GM23338 (cell line): ENCODE data around the gene GRM4.

Experiments
- CREB1 ChIP-seq: fragments of 250-450 bp; sonication (Bioruptor Pico); IDR thresholded peaks from 2 replicates; pipeline ENCODE4 v1.5.0; 2020; ENCODE audit warnings: low read depth, mild to moderate bottlenecking, moderate library complexity
- CTCF ChIP-seq, 2 experiments: fragments of 200-600 bp in 1 of 2; sonication (generic) in 1 of 2; conservative IDR thresholded peaks; 2 replicates each; pipeline versions ENCODE4 v1.5.1 to v1.6.1; 2016 to 2017; ENCODE audit warnings: antibody characterized with exemption in 2 of 2, low read depth in 2 of 2, mild to moderate bottlenecking in 2 of 2, moderate library complexity in 1 of 2
- EZH2 ChIP-seq: fragments of 200-600 bp; sonication (generic); IDR thresholded peaks from one replicate; pipeline ENCODE4 v1.8.0; 2017; ENCODE audit warnings: antibody characterized with exemption, mild to moderate bottlenecking, low read depth; ENCODE audit not compliant: unreplicated experiment
- EZH2phosphoT487 ChIP-seq: fragments of 200-600 bp; sonication (generic); IDR thresholded peaks from one replicate; pipeline ENCODE4 v1.8.1; 2018; ENCODE audit warnings: antibody characterized with exemption; ENCODE audit not compliant: unreplicated experiment
- POLR2AphosphoS5 ChIP-seq: IDR thresholded peaks from 2 replicates; pipeline ENCODE4 v1.6.1; 2016; ENCODE audit warnings: antibody characterized with exemption, low read depth
- REST ChIP-seq: IDR thresholded peaks from one replicate; pipeline ENCODE4 v1.6.1; 2018; ENCODE audit warnings: antibody characterized with exemption; ENCODE audit not compliant: unreplicated experiment
- STAT1 ChIP-seq: IDR thresholded peaks from one replicate; pipeline ENCODE4 v1.6.1; 2016; ENCODE audit warnings: antibody characterized with exemption; ENCODE audit not compliant: unreplicated experiment
- ZNF114 ChIP-seq: fragments of 250-450 bp; sonication (Bioruptor Pico); IDR thresholded peaks from 2 replicates; pipeline ENCODE4 v1.5.0; 2020; ENCODE audit warnings: mild to moderate bottlenecking, moderate library complexity
- TF ChIP-seq, protein P1 (sequence below): IDR thresholded peaks from 2 replicates; pipeline ENCODE4 v1.6.1; 2016; ENCODE audit warnings: antibody characterized with exemption
- TF ChIP-seq, protein P2 (sequence below): fragments of 250-450 bp; sonication (Bioruptor Pico); IDR thresholded peaks from 2 replicates; pipeline ENCODE4 v1.5.0; 2020; ENCODE audit warnings: mild to moderate bottlenecking, moderate library complexity

DNA sequence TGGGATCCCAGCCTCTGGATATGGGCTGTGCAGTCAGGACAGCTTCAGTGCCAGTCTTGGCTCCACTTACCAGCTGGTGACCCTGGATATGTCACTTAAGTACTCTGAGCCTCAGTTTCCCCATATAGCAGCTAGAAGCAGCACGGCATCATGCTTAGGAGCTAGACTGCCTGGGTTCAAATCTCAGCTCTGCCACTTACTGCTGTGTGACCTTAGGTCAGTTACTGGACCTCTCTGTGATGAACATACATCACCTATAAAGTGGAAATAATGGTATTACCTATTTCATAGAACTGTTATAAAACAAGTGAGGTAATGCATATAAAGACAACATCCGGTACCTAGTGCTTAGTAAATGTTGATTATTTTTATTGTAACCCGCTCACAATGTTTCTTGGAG is 83.7 kb downstream of the GRM4 start:
- TF ChIP-seq CTCF (conservative IDR thresholded peaks at IDR 0.05; ENCODE audit: low read depth in 2 of 2) (no peak), POLR2AphosphoS5 (no peak), REST (no peak), EZH2 (no peak), EZH2phosphoT487 (no peak), STAT1 (no peak), CREB1 (CRISPR knock-in tag) (no peak), ZNF114 (CRISPR knock-in tag) (no peak)
- TF ChIP-seq, protein P1, sequence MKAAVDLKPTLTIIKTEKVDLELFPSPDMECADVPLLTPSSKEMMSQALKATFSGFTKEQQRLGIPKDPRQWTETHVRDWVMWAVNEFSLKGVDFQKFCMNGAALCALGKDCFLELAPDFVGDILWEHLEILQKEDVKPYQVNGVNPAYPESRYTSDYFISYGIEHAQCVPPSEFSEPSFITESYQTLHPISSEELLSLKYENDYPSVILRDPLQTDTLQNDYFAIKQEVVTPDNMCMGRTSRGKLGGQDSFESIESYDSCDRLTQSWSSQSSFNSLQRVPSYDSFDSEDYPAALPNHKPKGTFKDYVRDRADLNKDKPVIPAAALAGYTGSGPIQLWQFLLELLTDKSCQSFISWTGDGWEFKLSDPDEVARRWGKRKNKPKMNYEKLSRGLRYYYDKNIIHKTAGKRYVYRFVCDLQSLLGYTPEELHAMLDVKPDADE, result no peak
- TF ChIP-seq, protein P2, sequence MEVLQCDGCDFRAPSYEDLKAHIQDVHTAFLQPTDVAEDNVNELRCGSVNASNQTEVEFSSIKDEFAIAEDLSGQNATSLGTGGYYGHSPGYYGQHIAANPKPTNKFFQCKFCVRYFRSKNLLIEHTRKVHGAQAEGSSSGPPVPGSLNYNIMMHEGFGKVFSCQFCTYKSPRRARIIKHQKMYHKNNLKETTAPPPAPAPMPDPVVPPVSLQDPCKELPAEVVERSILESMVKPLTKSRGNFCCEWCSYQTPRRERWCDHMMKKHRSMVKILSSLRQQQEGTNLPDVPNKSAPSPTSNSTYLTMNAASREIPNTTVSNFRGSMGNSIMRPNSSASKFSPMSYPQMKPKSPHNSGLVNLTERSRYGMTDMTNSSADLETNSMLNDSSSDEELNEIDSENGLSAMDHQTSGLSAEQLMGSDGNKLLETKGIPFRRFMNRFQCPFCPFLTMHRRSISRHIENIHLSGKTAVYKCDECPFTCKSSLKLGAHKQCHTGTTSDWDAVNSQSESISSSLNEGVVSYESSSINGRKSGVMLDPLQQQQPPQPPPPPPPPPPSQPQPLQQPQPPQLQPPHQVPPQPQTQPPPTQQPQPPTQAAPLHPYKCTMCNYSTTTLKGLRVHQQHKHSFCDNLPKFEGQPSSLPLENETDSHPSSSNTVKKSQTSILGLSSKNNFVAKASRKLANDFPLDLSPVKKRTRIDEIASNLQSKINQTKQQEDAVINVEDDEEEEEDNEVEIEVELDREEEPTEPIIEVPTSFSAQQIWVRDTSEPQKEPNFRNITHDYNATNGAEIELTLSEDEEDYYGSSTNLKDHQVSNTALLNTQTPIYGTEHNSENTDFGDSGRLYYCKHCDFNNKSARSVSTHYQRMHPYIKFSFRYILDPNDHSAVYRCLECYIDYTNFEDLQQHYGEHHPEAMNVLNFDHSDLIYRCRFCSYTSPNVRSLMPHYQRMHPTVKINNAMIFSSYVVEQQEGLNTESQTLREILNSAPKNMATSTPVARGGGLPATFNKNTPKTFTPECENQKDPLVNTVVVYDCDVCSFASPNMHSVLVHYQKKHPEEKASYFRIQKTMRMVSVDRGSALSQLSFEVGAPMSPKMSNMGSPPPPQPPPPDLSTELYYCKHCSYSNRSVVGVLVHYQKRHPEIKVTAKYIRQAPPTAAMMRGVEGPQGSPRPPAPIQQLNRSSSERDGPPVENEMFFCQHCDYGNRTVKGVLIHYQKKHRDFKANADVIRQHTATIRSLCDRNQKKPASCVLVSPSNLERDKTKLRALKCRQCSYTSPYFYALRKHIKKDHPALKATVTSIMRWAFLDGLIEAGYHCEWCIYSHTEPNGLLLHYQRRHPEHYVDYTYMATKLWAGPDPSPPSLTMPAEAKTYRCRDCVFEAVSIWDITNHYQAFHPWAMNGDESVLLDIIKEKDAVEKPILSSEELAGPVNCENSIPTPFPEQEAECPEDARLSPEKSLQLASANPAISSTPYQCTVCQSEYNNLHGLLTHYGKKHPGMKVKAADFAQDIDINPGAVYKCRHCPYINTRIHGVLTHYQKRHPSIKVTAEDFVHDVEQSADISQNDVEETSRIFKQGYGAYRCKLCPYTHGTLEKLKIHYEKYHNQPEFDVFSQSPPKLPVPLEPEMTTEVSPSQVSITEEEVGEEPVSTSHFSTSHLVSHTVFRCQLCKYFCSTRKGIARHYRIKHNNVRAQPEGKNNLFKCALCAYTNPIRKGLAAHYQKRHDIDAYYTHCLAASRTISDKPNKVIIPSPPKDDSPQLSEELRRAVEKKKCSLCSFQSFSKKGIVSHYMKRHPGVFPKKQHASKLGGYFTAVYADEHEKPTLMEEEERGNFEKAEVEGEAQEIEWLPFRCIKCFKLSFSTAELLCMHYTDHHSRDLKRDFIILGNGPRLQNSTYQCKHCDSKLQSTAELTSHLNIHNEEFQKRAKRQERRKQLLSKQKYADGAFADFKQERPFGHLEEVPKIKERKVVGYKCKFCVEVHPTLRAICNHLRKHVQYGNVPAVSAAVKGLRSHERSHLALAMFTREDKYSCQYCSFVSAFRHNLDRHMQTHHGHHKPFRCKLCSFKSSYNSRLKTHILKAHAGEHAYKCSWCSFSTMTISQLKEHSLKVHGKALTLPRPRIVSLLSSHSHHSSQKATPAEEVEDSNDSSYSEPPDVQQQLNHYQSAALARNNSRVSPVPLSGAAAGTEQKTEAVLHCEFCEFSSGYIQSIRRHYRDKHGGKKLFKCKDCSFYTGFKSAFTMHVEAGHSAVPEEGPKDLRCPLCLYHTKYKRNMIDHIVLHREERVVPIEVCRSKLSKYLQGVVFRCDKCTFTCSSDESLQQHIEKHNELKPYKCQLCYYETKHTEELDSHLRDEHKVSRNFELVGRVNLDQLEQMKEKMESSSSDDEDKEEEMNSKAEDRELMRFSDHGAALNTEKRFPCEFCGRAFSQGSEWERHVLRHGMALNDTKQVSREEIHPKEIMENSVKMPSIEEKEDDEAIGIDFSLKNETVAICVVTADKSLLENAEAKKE (CRISPR knock-in tag), result no peak
